Measurements from ENCODE around the gene MAP3K14.

Gene MAP3K14

DNA sequence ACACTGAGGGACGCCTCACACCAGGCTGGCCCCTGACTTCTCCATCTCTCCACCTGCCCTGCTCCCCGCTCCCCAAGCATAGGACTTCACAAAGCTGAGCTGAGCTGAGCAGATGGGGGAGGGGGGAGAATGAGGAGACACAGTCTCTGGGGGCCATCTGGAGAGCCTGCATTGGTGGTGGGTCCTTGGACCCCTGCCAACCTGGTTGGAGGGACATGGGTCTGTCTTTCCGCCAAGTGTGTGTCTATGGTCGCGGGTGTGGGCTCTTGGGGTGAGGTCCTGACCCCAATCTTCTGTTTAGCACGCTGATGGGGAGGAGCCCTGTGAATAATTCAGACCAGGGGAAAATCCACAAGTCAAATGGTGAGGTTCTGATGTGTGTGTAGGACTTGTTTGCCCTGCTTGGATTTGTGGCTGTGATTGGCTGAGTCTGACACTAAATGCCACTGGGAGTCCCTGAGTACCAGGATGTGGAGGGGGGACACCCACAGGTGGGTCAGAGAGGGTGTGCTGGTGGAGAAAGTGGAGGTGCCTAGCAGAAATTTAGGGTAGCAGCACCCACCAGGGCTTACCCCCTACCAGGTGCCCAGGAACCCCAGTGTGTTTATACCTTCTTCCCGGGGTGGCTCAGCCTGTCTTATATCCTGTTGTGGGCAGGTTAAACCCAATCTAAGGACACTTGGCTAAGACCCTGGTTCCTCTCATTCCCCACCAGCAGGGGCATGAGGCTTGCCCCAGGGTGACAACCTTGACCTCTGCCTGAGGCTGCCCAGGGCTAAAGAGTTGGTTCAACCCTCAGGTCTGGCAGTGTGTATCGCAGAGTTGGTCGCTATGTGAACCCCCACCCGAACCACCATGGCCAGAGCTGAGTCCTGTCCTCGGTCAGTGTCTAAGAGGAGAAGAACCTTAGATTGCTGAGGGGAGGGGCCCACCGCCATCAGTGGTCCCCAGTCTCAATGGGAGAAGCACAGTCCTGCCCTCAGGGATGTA, 93.0 kb downstream of the MAP3K14 start:
- no peak for DNase-seq (ENCODE audit: low read depth, low spot score)

GRCh38 chr17:45222996-45223538, 93.8 kb downstream of the MAP3K14 start:
- DNase-seq (ENCODE audit: low read depth, low spot score), result no peak

- no peak for DNase-seq (ENCODE audit: low read depth, low spot score)
These were observed 94.4 kb downstream of the MAP3K14 start for GRCh38 chr17:45222289-45222995.

DNA sequence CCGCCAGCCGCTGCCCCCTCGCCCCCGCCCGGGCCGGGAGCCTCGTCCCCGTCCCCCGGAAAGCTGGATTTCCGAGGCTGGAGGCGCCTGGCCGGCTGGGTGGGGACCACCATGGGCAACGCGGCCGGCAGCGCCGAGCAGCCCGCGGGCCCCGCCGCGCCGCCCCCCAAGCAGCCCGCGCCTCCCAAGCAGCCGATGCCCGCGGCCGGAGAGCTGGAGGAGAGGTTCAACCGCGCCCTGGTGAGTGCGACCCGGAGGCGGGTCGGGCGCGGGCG, 94.9 kb downstream of the MAP3K14 start:
- DNase-seq (ENCODE audit: low read depth, low spot score), result no peak

- DNase-seq (ENCODE audit: low read depth, low spot score), result no peak
These were observed 95.5 kb downstream of the MAP3K14 start, which contains the start of gene FMNL1 for GRCh38 chr17:45221081-45222013. Gene FMNL1, plus strand, starts transcription at chr17:45221885. Its CDS starts 240 bp downstream, at chr17:45222125.

- DNase-seq (ENCODE audit: low read depth, low spot score), result no peak
These were observed 96.7 kb downstream of the MAP3K14 start for GRCh38 chr17:45220079-45220478.

DNA sequence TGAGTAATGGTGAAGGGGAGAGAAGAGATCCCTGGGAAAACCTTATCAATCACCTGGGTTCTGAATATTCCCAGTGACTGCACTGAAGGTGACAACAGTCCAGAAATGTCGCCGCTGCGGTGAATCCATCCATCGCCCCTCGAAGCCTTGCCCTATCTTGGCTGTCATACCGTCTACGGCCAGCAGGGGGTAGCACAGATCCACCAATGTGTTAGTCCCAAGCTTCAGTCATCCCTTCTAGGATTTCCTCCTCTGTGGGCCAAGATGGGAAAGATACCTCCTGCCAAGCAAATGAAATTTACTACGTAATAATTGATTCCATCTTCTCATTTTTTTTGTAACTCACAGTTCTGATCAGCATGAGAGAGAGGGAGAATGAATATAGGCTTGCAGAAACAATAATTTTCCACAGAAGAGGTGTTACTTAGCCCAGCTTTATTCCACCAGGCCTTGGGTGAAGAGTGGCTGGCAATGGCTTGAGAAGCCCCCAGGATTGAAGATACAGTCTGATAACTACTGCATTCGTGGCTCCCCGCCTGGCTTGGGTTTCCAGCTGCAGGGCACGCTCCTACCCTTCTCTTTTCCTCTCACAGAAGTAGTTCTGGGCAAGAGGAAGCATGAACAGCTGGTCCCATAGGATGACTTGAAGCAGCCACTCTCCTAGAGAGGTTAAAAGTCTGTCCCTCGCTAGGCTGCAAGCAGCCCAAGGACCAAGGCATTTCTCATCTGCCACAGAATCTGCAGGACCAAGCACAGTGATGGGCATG, 97.7 kb downstream of the MAP3K14 start:
- peak; percentile 50 for DNase-seq (ENCODE audit: low read depth, low spot score)

Measured in brain pericyte (primary cell).